Vagina (tissue), 2 donors: Measurements from ENCODE around the gene RGS14.

Experiments
- POLR2A ChIP-seq, 2 donors: fragments of 450-650 bp; IDR thresholded peaks; one replicate each; pipeline ENCODE4 v1.6.1; 2017; ENCODE audit warnings: antibody characterized with exemption in 2 of 2, mild to moderate bottlenecking in 2 of 2, moderate library complexity in 2 of 2
- POLR2AphosphoS5 ChIP-seq, 2 donors: sonication (generic); formaldehyde crosslinking; IDR thresholded peaks; one replicate each; pipeline ENCODE4 v1.9.0; 2017; ENCODE audit warnings: antibody characterized with exemption in 2 of 2, mild to moderate bottlenecking in 2 of 2, low read depth in 1 of 2; ENCODE audit not compliant: insufficient read depth in 1 of 2
- TF ChIP-seq, protein P1 (sequence below), 3 experiments: fragments of 450-650 bp in 2 of 3; fragments of 200-600 bp in 1 of 3; sonication (generic) in 1 of 3; IDR thresholded peaks; one replicate each; pipeline ENCODE4 v1.5.1; 2017 to 2019; ENCODE audit warnings: antibody characterized with exemption in 3 of 3, mild to moderate bottlenecking in 2 of 3, moderate library complexity in 2 of 3

DNA sequence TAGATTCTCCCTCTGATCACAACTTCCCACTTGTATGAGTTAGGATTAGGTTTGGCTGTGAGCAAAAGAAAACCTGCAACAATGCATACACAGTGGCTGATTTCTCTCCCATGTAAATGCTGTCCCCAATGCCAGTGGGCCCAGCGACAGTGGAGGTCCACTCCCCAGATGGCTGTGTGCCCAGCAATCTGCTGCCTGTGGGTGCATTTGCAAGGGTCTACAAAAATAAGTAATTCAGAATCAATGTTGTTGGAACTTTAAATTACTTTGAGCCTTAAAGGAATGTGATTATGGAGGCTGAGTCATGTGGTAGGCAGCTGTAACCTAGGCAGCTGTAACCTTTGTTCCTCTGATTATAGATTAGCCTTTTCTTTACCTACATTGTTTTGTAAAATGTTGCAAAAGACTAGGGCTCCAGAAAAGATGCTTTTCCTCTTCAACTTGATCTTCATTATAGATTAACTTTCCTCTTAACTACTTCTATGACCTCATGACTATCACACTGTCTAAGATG lies 31.8 kb upstream of the RGS14 start:
- TF ChIP-seq, protein P1, sequence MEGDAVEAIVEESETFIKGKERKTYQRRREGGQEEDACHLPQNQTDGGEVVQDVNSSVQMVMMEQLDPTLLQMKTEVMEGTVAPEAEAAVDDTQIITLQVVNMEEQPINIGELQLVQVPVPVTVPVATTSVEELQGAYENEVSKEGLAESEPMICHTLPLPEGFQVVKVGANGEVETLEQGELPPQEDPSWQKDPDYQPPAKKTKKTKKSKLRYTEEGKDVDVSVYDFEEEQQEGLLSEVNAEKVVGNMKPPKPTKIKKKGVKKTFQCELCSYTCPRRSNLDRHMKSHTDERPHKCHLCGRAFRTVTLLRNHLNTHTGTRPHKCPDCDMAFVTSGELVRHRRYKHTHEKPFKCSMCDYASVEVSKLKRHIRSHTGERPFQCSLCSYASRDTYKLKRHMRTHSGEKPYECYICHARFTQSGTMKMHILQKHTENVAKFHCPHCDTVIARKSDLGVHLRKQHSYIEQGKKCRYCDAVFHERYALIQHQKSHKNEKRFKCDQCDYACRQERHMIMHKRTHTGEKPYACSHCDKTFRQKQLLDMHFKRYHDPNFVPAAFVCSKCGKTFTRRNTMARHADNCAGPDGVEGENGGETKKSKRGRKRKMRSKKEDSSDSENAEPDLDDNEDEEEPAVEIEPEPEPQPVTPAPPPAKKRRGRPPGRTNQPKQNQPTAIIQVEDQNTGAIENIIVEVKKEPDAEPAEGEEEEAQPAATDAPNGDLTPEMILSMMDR (IDR thresholded peaks at IDR 0.05), result no peak
- TF ChIP-seq POLR2A (IDR thresholded peaks at IDR 0.05) (no peak), POLR2AphosphoS5 (IDR thresholded peaks at IDR 0.05; ENCODE audit: insufficient read depth in 1 of 2, low read depth in 1 of 2) (no peak)
